Lower leg skin (tissue), 3 donors: Measurements from ENCODE around the gene TTC3.

Source experiments
- CTCF ChIP-seq, 3 donors: fragments of 450-650 bp; IDR thresholded peaks; one replicate each; pipeline ENCODE4 v1.5.1; 2016; ENCODE audit warnings: antibody characterized with exemption in 3 of 3, mild to moderate bottlenecking in 3 of 3, moderate library complexity in 2 of 3
- POLR2A ChIP-seq, 2 donors: fragments of 450-650 bp; IDR thresholded peaks; one replicate each; pipeline ENCODE4 v1.6.1; 2016 to 2017; ENCODE audit warnings: antibody characterized with exemption in 2 of 2, mild to moderate bottlenecking in 1 of 2, moderate library complexity in 1 of 2

GRCh38 chr21:37206496-37206895 is 133.4 kb downstream of the TTC3 start:
- TF ChIP-seq CTCF (IDR thresholded peaks at IDR 0.05) = no peak
- no peak for TF ChIP-seq POLR2A (IDR thresholded peaks at IDR 0.05)
